ENCODE data around the gene SLC12A7. TPM values are rescaled to one million over a fixed set of nuclear protein-coding genes. Genes with fewer than 3 reads are reported as not detected.

SLC12A7 gene
- total RNA-seq, 1 experiment from 2014 or later = 207 TPM

DNA sequence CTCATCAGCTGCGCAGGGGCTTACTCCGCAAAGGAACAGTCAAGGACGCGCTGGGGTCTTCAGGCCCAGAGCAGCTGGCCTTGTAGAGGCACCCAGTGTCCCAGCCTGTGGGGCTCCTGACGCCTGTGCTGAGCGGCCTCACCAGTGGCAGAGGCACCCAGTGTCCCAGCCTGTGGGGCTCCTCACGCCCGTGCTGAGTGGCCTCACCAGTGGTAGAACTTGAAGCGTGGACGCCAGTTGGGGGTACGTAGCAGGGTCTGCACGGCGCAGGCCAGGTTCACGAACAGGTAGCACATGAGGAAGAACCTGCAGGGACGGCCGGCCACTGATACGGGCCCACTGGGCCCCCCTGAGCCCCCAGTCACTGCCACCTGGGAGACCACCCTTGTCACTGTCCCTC is 35.9 kb downstream of the SLC12A7 start:
- Histone ChIP-seq H3K27ac (no peak overlapping the region), H4K20me1 (ENCODE audit: insufficient read depth) (peaks cover 16% of the 10 kb centered on the region; the same call in 1 of the 2 replicates), H3K36me3 (ENCODE audit: low read depth) (peaks cover 9% of the 10 kb centered on the region; the same call in 1 of the 2 replicates), H3K4me2 (no peak overlapping the region), H3F3A (ENCODE audit: insufficient read depth, low read depth) (no peaks in the 10 kb centered on the region; the same call in 1 of the 2 replicates), H3K4me1 (replicated peaks; ENCODE audit: insufficient read depth) (no peaks in the 10 kb centered on the region), H3K4me3 (no peak overlapping the region), H2AFZ (no peak overlapping the region), H3K9me2 (ENCODE audit: insufficient read depth) (no peaks in the 10 kb centered on the region), H3K79me2 (ENCODE audit: low read depth) (no peaks in the 10 kb centered on the region), H3K27me3 (ENCODE audit: insufficient read depth, low read depth) (no peaks in the 10 kb centered on the region), H3K9me3 (ENCODE audit: insufficient read depth, low read depth) (no peaks in the 10 kb centered on the region)
- intact Hi-C loops (cut with micrococcal nuclease; ENCODE audit: unreplicated experiment) = no loop called here
- POLR2A ChIA-PET (ENCODE audit: unreplicated experiment) = interaction anchor here (0.6 kb wide), 1 partner anchor 82 kb away, joined by 3 read pairs; no protein-coding TSS in a partner anchor
- no peak for TF ChIP-seq EZH2 (IDR thresholded peaks at IDR 0.05; ENCODE audit: low read depth)
- TF ChIP-seq, protein P1, sequence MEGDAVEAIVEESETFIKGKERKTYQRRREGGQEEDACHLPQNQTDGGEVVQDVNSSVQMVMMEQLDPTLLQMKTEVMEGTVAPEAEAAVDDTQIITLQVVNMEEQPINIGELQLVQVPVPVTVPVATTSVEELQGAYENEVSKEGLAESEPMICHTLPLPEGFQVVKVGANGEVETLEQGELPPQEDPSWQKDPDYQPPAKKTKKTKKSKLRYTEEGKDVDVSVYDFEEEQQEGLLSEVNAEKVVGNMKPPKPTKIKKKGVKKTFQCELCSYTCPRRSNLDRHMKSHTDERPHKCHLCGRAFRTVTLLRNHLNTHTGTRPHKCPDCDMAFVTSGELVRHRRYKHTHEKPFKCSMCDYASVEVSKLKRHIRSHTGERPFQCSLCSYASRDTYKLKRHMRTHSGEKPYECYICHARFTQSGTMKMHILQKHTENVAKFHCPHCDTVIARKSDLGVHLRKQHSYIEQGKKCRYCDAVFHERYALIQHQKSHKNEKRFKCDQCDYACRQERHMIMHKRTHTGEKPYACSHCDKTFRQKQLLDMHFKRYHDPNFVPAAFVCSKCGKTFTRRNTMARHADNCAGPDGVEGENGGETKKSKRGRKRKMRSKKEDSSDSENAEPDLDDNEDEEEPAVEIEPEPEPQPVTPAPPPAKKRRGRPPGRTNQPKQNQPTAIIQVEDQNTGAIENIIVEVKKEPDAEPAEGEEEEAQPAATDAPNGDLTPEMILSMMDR (conservative IDR thresholded peaks at IDR 0.05) = no peak
- CTCF ChIA-PET = no interaction called here
- no peak for DNase-seq
- BruUV-seq (replicated peaks) = no TSS peak

GRCh38 chr5:1075555-1075881 is 36.3 kb downstream of the SLC12A7 start:
- Histone ChIP-seq H3F3A (ENCODE audit: insufficient read depth, low read depth) (no peaks in the 10 kb centered on the region; the same call in 1 of the 2 replicates), H3K9me2 (ENCODE audit: insufficient read depth) (no peaks in the 10 kb centered on the region), H3K27me3 (ENCODE audit: insufficient read depth, low read depth) (no peaks in the 10 kb centered on the region), H3K79me2 (ENCODE audit: low read depth) (no peaks in the 10 kb centered on the region), H4K20me1 (ENCODE audit: insufficient read depth) (peaks cover 16% of the 10 kb centered on the region; the same call in 1 of the 2 replicates), H3K4me2 (no peak overlapping the region), H3K4me1 (replicated peaks; ENCODE audit: insufficient read depth) (no peaks in the 10 kb centered on the region), H3K4me3 (no peak overlapping the region), H3K9me3 (ENCODE audit: insufficient read depth, low read depth) (no peaks in the 10 kb centered on the region), H2AFZ (no peak overlapping the region), H3K27ac (no peak overlapping the region), H3K36me3 (ENCODE audit: low read depth) (peaks cover 9% of the 10 kb centered on the region; the same call in 1 of the 2 replicates)
- no TSS peak for BruUV-seq (replicated peaks)
- POLR2A ChIA-PET (ENCODE audit: unreplicated experiment) = no interaction called here
- no peak for DNase-seq
- no peak for TF ChIP-seq EZH2 (IDR thresholded peaks at IDR 0.05; ENCODE audit: low read depth)
- TF ChIP-seq, protein P1 (conservative IDR thresholded peaks at IDR 0.05) = no peak
- intact Hi-C loops (cut with micrococcal nuclease; ENCODE audit: unreplicated experiment) = no loop called here
- CTCF ChIA-PET = interaction anchor here (0.8 kb wide), 1 partner anchor 75 kb away, joined by 4 read pairs; no protein-coding TSS in a partner anchor

DNA sequence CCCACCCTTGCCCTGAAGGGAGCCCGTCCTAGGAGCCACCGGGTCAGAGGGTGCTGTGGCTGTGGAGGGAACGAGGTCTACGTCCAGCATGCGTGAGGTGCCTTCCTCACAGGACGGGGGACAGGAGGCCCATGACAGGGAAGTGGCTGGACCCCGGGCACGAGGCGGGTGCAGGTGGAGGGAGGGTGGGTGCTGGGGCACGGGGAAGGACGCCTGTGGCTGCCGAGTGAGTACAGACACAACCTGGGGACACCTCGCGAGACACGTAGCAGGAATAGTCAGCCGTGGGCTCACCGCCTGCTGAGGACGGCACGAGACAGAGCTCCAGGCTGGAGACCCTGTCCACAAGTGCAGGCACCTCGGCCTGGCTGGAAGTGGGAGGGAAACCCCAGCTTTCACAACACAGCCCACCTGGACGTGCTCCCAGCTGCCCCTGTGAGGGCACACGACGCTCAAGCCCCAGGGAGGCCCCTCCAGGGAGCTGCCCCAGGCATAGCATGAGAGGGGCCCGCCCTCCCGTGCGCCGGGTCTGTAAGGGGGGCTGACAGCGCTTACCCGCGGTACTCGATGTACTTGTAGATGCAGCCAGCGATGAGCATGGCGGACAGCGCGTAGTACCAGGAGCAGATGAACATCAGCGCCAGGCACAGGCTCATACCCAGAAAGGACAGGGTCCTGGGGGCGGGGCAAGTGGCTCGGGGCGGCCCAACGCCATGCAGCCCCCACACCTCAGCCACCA is 36.9 kb downstream of the SLC12A7 start:
- H3K27me3 ChIP-seq (ENCODE audit: insufficient read depth, low read depth) = no peaks in the 10 kb centered on the region
- H4K20me1 ChIP-seq (ENCODE audit: insufficient read depth) = peaks cover 16% of the 10 kb centered on the region; the same call in 1 of the 2 replicates
- POLR2A ChIA-PET (ENCODE audit: unreplicated experiment) = no interaction called here
- no peak overlapping the region for H2AFZ ChIP-seq
- no peak overlapping the region for H3K4me3 ChIP-seq
- no peaks in the 10 kb centered on the region for H3K9me3 ChIP-seq (ENCODE audit: insufficient read depth, low read depth)
- peaks cover 9% of the 10 kb centered on the region; the same call in 1 of the 2 replicates for H3K36me3 ChIP-seq (ENCODE audit: low read depth)
- intact Hi-C loops (cut with micrococcal nuclease; ENCODE audit: unreplicated experiment) = no loop called here
- no peaks in the 10 kb centered on the region for H3K79me2 ChIP-seq (ENCODE audit: low read depth)
- no peaks in the 10 kb centered on the region; the same call in 1 of the 2 replicates for H3F3A ChIP-seq (ENCODE audit: insufficient read depth, low read depth)
- DNase-seq = no peak
- H3K4me1 ChIP-seq (replicated peaks; ENCODE audit: insufficient read depth) = no peaks in the 10 kb centered on the region
- no peaks in the 10 kb centered on the region for H3K9me2 ChIP-seq (ENCODE audit: insufficient read depth)
- BruUV-seq (replicated peaks) = no TSS peak
- TF ChIP-seq, protein P1 (conservative IDR thresholded peaks at IDR 0.05) = no peak
- no peak for TF ChIP-seq EZH2 (IDR thresholded peaks at IDR 0.05; ENCODE audit: low read depth)
- no peak overlapping the region for H3K27ac ChIP-seq
- CTCF ChIA-PET = interaction anchor here (0.8 kb wide), 1 partner anchor 75 kb away, joined by 4 read pairs; no protein-coding TSS in a partner anchor
- no peak overlapping the region for H3K4me2 ChIP-seq

Measured in PC-9 (cell line).